ENCODE results near the gene GRK3. TPM values are rescaled to one million over a fixed set of nuclear protein-coding genes. Genes with fewer than 3 reads are reported as not detected.

GRK3 gene
- total RNA-seq, 4 donors from 2014 or later: 8.2 to 12.9 (median 10.2) TPM

- no peak for DNase-seq (ENCODE audit: low spot score in 2 of 2)
- Histone ChIP-seq H3K4me3 (no peak overlapping the region), H3K36me3 (peaks cover 0 to 17% (median 0%) of the 10 kb centered on the region in 3 donors), H3K27me3 (no peaks in the 10 kb centered on the region), H3K27ac (no peak overlapping the region), H3K9me3 (no peaks in the 10 kb centered on the region), H3K4me1 (peaks cover 0 to 12% (median 4%) of the 10 kb centered on the region in 4 donors)
- WGBS, 2 donors: 31 to 35% methylated on average over 2 of the region's 2 CpGs
- no peak for TF ChIP-seq CTCF (IDR thresholded peaks at IDR 0.05)
Measured at GRCh38 chr22:25696763-25697162, 132.3 kb downstream of the GRK3 start.

- Histone ChIP-seq H3K36me3 (peaks cover 0 to 13% (median 0%) of the 10 kb centered on the region in 3 donors), H3K4me3 (no peak overlapping the region), H3K27me3 (no peaks in the 10 kb centered on the region), H3K4me1 (peaks cover 0 to 13% (median 4%) of the 10 kb centered on the region in 4 donors), H3K9me3 (no peaks in the 10 kb centered on the region), H3K27ac (no peak overlapping the region)
- WGBS, 2 donors: 44 to 53% methylated on average over 5 of the region's 5 CpGs
- TF ChIP-seq CTCF (IDR thresholded peaks at IDR 0.05) (no peak), POLR2A (IDR thresholded peaks at IDR 0.05) (no peak), EP300 (IDR thresholded peaks at IDR 0.05) (no peak)
- no peak for DNase-seq (ENCODE audit: low spot score in 2 of 2)
Measured at GRCh38 chr22:25697181-25697664, 132.7 kb downstream of the GRK3 start.

- WGBS, 2 donors: 91 to 95% methylated on average over 2 of the region's 2 CpGs
- Histone ChIP-seq H3K36me3 (peaks cover 0 to 10% (median 0%) of the 10 kb centered on the region in 3 donors), H3K4me1 (peaks cover 0 to 13% (median 4%) of the 10 kb centered on the region in 4 donors), H3K4me3 (no peak overlapping the region), H3K27ac (no peak overlapping the region), H3K27me3 (no peaks in the 10 kb centered on the region), H3K9me3 (no peaks in the 10 kb centered on the region)
- DNase-seq (ENCODE audit: low spot score in 2 of 2): no peak
- TF ChIP-seq CTCF (IDR thresholded peaks at IDR 0.05) (no peak), EP300 (IDR thresholded peaks at IDR 0.05) (no peak), POLR2A (IDR thresholded peaks at IDR 0.05) (no peak)
Measured at GRCh38 chr22:25697978-25698377, 133.5 kb downstream of the GRK3 start.

- WGBS, 2 donors: 82% methylated on average over 7 of the region's 7 CpGs
Measured at GRCh38 chr22:25698461-25698860, 134.0 kb downstream of the GRK3 start.

GRCh38 chr22:25698978-25699377 lies 134.5 kb downstream of the GRK3 start:
- Histone ChIP-seq H3K36me3 (peaks cover 0 to 10% (median 0%) of the 10 kb centered on the region in 3 donors), H3K9me3 (no peaks in the 10 kb centered on the region), H3K27me3 (no peaks in the 10 kb centered on the region), H3K4me1 (peaks cover 0 to 13% (median 4%) of the 10 kb centered on the region in 4 donors), H3K27ac (no peak overlapping the region), H3K4me3 (no peak overlapping the region)
- WGBS, 2 donors: 94 to 96% methylated on average over 6 of the region's 6 CpGs
- DNase-seq (ENCODE audit: low spot score in 2 of 2): no peak
- no peak for TF ChIP-seq EP300 (IDR thresholded peaks at IDR 0.05)
- no peak for TF ChIP-seq POLR2A (IDR thresholded peaks at IDR 0.05)
- no peak for TF ChIP-seq CTCF (IDR thresholded peaks at IDR 0.05)

More at GRCh38 chr22:25698461-25698860, 134.0 kb downstream of the GRK3 start:
- H3K4me1 ChIP-seq: peaks cover 0 to 13% (median 4%) of the 10 kb centered on the region in 4 donors
- no peak for DNase-seq (ENCODE audit: low spot score in 2 of 2)
- H3K27me3 ChIP-seq: no peaks in the 10 kb centered on the region
- no peak overlapping the region for H3K4me3 ChIP-seq
- H3K36me3 ChIP-seq: peaks cover 0 to 10% (median 0%) of the 10 kb centered on the region in 3 donors
- no peak for TF ChIP-seq POLR2A (IDR thresholded peaks at IDR 0.05)
- no peak for TF ChIP-seq EP300 (IDR thresholded peaks at IDR 0.05)
- no peak for TF ChIP-seq CTCF (IDR thresholded peaks at IDR 0.05)
- H3K27ac ChIP-seq: no peak overlapping the region
- no peaks in the 10 kb centered on the region for H3K9me3 ChIP-seq
